NCI-H460 (cell line): ENCODE data around the gene NTF3. TPM values are rescaled to one million over a fixed set of nuclear protein-coding genes. Genes with fewer than 3 reads are reported as not detected.

Experiments
- DNase-seq: peaks from one replicate; pipeline ENCODE4 v3.0.0-alpha.2; 2016; ENCODE audit warnings: low read depth; ENCODE audit errors: extremely low read depth
- total RNA-seq: library from RNA; depleted of rRNA; stranded (reverse); fragments of >200 nt; shearing (Covaris generic); gene quantifications from 2 replicates; pipeline ENCODE4 v1.2.3, GENCODE V29; 2014

NTF3 gene
- total RNA-seq, 1 experiment from 2014 or later: not detected

DNA sequence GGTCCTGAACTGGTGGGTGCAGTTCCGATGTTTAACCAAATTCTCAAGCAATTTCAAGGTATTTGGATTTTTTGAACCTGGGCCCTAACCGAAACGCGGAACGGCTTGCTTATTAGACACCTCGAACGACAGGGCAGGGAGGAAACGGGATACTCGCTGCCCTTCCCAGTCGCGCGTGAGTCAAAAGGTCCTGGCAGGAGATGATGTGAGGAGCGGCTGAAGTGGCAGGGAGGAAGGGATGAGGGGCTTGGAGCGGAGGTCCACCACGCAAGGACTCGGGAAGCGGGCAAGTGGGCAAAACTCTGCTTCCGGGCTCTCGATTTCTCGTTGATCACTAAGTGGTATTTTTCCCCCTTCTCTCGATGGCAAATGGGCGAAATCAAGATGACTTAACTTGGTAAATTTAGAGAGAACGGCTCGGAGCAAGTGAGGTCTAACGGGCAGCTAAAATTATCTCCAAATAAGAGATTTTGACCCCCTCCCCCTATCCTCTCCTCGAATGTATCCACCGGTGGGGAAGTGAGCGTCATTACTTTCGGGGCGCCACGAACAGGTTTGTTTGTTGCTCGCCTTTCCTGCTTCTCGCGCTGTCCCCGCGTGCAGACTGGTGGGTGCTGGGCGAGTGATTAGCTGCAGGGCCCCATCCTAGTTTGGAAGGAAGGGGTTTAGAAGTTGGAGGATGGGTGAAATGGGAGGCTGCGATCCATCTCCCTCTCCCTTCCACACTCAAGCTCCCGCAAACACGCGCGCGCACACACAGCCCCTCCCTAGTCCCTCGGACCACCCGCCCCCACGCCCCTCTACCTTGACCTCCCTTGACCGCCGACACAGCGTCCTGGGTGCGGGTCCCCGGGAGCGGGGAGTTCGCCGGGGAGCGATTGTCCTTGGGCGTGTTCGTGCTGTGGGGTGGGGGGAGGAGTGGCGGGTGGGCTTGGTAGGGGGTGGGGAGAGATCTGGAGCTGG lies 986 bp upstream of the NTF3 start:
- DNase-seq: no peak

DNA sequence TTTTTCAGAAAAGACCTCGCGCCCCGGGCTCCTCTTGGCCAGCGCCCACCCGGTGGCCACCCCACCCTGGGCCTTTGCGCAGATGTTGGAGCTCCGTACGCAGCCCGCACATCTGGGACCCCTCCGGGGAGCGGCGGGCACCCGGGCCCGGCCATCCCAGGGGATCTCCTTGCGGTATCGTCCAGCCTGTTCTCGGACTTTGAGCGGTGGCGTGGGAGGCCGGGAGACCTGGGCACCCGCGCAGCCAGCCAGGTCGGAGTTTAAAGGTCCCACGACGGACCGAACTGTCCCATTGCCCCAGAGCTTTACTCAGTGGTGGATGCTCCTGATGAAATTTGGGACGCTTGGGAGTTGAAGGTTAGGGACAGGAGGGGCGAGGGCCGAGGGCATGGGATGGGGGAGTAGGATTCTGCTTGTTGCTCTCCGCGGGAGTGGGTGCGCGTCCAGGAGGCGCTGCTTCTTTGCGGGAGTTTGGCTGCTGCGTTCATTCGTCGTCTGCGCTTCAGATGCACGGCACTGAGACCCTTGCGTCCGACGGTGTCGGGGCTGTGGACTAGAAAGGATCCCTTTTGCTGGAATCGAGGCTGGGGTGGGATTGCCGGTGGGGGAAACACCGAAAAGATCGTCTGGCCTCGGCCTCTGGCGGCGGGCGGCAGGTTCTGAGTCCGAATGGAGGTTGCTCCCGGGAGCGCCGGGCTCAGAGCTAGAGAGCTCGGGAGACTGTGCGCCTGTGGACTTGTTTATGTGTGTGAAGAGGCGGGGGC lies 1.4 kb downstream of the NTF3 start:
- no peak for DNase-seq

DNA sequence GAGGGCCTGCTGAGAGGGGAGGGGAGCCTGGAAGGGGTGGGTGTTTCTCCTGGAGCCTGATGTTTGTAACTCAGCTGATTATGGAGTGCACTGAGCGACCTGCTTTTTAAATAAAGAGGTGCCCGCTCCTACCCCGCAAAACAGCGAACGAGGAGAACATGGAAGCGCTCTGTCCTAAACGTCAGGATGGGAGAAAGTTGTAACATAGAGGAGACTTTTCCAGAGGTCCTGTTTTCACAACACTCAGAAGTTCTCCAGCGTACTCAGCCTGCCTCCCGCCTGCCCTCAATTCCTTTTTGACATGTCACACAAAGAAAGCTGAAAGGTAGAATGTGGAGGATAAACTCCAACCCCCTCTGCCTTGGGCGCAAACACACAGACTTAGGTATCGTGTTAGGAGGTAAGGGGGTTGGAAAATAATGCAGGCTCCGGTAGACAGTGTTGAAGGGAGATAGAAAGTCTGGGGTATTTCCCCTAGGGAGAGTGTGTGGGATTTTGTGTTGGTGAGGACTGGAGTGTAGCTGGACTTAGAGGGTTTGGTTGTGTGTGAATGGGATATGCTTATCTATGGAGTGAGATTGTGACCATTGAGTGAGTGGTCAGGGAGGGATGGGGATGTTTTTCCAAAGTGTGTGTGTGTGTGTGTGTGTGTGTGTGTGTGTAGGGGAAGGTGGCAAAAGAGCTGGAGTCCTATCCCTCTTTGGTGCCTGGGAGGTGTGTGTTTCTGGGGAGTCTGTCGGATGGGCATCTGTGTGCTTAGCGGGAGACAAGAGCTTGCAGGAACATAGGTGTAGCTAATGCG lies 2.1 kb downstream of the NTF3 start:
- no peak for DNase-seq

DNA sequence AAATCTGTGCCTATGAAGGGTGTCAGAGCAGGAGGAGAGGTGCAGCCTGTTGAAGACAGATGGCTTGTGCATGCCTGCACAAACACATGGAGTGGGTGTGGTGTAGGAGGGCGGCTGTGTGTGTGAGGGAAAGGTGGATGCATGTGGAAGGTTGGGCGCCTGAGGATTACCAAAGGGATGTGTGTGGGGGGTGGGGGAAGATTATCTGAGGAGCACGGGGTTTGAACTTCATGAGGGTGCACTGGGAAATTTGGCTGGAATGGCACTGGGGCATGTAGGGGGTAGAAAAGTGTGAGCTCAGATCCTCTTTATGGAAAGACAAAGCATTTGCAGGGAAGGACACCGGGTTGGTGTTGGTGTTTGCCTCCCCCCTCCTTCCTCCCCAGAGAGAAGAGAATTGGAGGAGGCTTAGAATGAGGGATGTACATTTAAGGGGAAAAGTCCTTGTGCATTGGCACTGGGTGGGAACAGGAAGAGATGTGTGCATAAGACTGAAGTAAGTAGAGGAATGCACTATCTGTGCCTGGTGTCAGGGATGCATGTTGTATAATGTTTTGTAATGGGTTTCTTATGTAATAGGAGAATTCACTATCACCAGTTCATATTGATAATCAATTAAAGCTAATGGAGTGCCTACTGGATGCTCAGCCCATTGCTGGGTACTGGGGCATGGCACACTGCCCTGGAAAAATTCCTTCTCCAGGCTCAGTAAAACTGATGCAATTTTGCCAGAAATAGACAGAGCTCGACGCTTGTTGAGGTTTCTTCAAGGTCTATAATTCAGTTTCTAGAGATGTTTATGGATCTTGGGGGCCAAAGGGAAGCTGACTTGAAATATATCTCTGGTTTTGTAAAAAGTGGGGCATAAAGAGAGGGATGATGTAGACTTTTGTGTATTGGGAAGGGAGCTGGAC lies 3.0 kb downstream of the NTF3 start:
- DNase-seq: no peak

DNA sequence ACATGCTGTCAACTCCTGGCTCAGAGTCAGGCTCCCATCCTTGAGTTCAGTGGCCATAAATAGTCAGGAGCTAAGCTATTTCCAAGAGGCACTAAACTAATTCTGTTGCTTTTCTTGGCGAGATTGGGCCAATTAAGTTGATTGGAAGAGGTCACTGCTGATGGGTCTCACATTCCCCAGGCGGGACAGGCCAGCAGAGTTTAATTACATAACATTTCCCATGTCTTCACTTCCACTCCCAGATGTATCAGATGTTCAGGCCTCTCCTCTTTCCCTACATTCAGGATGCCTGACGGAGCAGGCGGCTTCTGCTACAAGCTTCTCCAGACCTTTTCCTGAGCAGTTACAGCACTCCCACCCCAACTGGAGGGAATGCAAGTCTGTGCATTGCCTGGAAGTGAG lies 5.3 kb downstream of the NTF3 start:
- DNase-seq: no peak

DNA sequence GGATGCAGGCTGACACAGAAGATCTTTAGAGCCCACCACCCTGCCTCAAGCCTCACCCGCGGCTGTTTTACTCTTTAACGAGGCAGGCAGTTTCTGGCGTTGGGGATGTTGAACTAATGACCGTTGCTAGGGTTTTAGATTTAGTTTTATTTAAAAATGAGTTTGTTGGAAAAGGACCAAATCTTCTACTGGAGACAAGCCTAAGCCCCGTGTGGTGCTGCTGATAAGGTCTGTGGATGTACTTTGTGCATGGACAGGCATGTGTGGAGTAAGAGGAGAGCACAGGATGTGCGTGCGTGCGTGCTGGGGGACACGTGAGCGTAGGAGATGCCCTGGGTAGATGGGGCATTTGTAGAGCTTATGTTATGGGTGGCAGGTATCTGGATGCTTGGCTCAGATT lies 5.7 kb downstream of the NTF3 start:
- DNase-seq: no peak

DNA sequence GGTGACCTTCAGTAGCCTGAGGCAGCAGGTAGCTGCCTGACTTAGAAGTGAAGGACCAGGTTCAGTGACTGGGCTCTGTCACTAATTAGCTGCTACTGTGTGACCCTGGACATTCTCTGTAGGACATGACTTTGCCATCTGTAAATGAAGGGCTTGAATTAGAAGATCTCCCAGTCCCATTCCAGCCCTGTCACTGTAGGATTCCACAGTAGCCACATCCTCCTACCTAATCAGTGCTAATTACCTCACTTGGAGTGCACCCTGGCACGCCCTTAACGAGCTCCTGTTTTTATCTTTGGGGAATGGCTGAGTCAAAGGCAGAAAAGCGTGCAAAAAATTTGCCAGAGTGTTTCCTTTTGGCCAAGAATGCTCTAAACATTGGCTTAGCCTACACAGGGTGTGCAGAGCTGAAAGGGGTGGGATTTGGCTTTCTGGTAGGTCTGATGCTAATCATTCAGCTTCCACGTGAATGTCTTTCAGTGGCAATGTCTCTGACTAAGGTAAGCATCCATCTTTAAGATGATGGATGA lies 6.8 kb downstream of the NTF3 start:
- DNase-seq: no peak

DNA sequence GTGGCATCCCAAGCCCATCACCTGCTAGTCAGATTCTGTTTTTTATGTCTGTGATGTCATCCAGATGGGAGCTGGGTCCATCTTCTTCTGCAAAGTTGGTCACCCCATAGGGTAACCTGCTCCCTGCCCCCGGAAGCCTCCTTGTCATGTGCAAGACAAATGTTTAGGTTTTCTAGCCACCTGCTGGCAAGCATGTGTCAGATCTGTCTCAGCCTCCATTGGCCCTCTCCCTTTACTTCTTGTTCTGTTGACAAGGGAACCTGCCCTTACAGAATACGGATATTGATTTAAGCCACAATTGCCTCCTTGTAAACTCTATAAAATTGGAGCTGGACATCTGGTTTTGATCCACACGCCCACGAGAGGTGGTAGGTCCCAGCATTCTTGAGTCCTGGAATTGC lies 7.5 kb downstream of the NTF3 start:
- DNase-seq: no peak

DNA sequence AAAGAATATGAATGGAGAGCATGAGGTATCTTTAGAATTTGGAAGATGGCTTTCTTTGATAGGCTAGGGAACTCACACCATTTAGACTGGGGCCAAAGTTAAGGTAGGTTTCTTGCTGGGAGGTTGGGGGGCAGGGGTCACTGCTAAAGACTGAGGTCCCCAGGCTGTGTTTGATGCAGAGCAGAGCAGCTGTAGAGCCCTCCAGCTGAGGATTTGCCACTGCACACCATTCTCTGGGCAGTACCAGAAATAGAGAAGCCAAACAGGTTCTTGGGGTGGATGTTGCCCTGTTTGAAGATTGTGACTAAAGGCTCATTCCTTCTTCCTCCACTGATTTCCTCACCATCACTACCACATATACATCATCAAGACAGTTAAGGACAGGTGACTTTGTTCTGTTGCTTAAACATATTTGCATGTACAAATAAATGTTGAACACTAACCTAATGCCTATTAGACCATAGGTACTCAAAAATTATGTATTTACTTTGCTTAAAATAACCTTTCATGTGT lies 7.9 kb downstream of the NTF3 start:
- DNase-seq: no peak

DNA sequence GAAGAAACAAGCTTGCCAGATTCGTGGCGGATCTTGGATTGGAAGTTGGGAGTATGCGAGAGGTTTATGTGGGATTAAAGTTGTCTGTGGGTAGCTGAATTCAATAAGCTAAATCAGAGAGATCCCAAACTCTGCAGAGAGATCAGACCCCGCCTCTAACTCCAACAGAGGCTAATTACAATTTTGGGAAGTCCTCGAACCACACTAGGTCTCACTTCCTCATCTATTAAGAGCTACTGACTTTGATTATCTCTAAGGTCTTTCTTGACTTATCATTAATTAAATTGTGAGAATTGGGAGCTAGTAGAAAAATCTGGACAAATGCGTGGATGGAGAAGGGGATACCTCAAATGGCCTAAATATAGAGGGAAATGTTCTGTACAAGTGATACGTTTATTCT lies 9.1 kb downstream of the NTF3 start:
- no peak for DNase-seq

DNA sequence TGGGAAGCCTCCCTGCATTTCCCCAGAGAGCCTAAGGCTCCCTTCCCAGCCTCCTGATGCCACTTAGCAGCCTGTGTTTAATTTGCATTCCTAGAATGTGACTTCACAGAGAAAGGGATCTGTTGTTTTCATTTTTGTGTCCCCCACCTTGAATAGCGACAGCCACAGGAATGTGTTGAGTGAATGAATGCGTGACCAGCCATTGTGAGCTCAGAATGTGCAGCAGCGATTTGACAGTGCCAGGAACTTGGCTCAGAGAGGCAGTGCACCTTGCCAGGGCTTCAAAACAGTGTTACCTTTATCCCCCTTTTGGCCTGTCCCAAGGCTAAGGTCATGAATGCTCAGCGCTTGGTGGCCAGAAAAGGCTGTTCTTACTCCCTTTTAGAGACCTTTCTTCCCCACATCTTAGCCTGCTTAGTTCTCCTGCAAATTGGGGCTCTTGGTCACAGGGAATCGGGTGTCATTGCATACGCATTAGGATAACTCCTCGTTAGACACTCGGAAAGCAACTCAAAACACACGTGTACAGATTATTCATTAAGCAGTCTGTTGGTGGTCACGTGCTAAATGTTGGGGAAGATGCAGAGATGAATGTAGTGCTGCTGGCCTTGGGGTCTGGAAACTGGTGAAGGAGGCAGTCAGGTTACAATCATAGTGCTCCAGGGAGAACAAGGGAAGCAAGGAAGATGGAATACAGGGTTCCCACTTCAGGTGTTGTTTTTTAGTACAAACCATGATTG lies 9.8 kb downstream of the NTF3 start:
- no peak for DNase-seq

DNA sequence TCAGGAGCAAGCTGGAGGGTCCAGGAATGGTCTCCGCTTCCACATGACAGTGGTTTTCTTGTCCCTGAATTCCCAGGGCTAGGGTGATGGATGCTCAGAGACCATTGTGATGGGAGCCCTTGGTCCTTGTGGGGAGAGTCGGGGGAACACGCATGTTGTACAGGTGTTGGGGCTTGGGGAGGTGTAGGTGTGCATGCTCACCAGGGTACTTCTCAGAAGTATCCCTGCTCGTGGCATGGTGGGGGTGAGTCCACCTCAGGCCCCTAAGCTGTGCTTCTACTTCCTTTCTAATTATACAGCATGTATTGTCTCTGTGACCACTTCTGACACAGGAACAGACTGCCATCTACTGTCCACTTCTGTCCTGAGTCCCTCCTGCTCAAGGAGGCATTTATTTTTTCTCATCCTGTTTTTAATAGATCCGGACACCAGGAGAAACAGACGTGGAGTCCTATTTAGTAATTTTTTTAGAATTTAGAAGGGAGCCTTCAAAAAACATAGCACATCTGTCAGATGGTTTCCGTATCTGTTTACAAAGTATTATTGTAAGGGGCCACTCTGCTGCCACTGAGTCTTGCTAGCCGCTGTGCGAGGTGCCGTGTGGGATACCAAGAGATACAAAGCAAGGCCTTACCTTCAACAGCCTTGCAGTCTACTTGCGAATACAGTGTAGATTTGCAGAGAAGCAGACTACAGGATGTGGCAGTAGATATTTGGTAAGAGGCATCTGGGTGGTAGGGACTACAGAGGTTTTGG lies 10.5 kb downstream of the NTF3 start:
- peak; percentile 15 for DNase-seq

DNA sequence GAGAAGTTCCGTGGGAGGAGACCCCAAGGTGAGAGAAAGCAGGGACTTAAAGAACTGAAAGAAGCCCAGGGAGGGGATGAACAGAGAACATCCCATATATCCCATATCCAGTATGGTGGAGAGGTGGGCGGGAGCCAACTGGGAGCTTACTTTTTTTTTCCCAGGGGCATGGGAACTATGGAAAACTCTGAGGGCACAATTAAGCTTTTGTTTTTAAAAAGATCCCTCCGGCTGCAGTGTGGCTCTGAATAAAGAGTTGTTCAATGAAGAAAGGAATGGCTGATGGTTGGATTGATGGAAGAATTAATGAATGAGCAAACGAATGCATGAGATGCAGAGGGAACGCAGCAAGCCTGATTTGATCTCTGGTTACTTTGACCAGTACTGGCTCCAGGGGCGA lies 12.6 kb downstream of the NTF3 start:
- no peak for DNase-seq

DNA sequence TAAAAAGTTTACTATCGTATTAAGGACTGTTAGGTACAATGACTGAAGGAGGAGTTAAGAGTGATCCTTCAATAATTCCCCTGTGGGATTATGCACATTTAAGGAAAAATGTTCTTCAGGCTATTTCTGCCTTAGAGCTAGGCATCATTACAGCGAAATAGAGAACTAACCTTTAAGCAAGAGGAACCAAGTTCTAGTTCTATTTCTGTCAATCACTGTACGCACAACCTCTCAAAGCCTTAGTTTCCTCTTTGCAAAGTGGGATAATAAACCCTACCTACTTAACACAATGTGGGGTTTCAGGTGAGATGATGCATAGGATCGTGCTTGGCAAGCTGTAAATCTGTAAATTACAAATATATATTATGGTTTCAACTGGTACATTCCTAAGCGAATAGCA lies 15.4 kb downstream of the NTF3 start:
- DNase-seq: no peak

DNA sequence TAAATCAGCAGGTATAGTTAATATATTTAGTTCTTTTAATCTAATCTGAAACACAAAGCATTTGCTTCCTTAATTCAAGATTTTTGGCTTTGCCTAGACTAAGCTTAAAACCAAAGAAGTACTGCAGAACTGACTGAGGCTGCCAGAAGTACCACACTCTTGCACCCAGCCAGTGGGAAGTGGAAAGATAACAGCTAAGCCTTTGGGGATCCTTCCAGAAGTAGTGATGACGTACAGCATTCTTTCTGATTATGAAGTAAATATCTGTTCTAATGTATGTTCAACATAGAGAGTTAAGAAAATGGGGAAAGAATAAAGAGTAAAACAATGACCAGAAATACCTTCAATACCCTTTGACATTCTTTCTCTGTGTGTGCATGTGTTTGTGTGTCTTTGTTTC lies 19.3 kb downstream of the NTF3 start:
- DNase-seq: no peak

DNA sequence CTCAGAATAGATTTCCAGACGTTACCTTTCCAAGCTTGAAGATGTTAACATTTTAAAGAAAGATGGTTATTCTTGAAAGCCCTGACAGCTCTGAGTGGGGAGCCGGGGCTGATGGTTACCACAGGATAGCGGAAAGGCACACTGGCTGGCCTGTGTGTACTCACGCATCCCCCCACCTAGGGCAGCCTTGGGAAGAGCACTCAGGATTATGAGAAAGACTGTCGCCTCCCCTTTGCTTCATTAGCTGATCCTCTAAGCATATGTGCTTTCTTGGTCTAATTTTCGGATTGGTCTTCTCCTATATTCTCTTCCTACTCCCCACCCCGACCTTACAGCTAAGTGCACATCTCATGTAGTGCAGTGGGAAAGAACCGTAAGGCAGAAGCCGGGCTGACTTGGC lies 20.7 kb downstream of the NTF3 start:
- DNase-seq: no peak

DNA sequence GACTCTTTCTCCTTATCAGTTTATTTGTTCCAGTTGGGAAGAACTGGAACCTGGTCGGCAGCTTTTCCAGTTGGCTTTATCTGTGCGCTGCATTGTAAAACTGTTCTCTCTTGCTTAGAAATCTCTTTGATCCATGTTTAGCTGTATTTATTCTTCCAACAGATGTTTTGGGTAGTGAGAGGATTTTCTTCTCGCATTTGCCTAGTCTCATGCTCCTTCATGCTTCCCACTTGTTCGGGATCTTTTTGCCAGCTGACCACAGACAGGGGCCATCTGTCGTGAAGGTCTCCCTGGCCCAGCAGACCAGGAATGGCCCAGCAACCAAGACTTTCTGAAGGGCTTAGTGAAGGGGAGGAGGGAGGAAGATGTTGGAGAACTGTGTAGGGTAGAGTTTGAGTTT lies 21.6 kb downstream of the NTF3 start:
- no peak for DNase-seq

DNA sequence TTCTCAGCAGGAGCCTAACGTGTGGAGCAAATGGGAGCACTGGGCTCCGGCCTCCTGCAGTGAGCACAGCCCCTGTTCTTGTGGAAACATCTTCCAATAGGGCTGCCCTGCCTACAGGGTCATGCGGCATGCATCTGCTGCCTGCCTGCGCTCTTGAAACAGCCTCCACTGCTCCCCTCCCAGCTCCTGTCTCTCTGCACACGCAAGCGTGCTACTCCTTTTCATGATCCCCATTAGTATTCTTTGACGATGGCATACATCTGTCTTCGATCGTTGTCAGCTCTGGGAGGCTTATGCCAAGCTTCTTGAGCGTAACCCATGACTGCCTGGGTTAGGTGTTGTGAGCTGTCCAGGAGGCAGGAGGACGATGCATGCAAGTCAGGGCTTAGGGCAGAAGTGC lies 23.1 kb downstream of the NTF3 start:
- no peak for DNase-seq
